Activated B cell treated with CpG ODN at 0.5 μM for 24 hours (primary cell): ENCODE measurements around the gene DCHS1. TPM values are rescaled to one million over a fixed set of nuclear protein-coding genes. Genes with fewer than 3 reads are reported as not detected.
"Not testable (repeated sequence)": the region's sequence is repeated elsewhere in the genome, so short reads cannot be mapped to it uniquely, and the experiment has no call there.

Source experiments
- ATAC-seq: fragments of 200-7000 bp; cut with Tn5 transposase; one replicate; pipeline ENCODE4 v1.10.0; 2021; ENCODE audit warnings: low read depth, mild to moderate bottlenecking, moderate library complexity
- CTCF ChIA-PET: fragments of 350-600 bp; sonication (Branson Sonifier 250); formaldehyde crosslinking; loops from one replicate; lab custom pipeline; 2021; ENCODE audit warnings: antibody characterized with exemption; lab: Charles Lee
- POLR2A ChIA-PET: fragments of 350-600 bp; sonication (Branson Sonifier 250); formaldehyde crosslinking; loops from one replicate; lab custom pipeline; 2021; ENCODE audit warnings: antibody characterized with exemption; lab: Charles Lee
- DNase-seq: peaks from one replicate; pipeline ENCODE4 v3.0.0; 2022
- H3K27ac Mint-ChIP-seq: one replicate; pipeline ENCODE4 v1.8.0; 2020; ENCODE audit warnings: mixed read lengths
- H3K27me3 Mint-ChIP-seq: one replicate; pipeline ENCODE4 v1.8.0; 2021; ENCODE audit warnings: mixed read lengths
- H3K36me3 Mint-ChIP-seq: one replicate; pipeline ENCODE4 v1.8.0; 2021; ENCODE audit warnings: low read depth, mixed read lengths
- H3K4me1 Mint-ChIP-seq: one replicate; pipeline ENCODE4 v1.8.0; 2021; ENCODE audit warnings: mixed read lengths
- H3K4me3 Mint-ChIP-seq: one replicate; pipeline ENCODE4 v1.8.0; 2020; ENCODE audit warnings: mild to moderate bottlenecking, mixed read lengths
- H3K9me3 Mint-ChIP-seq: one replicate; pipeline ENCODE4 v1.8.0; 2020; ENCODE audit warnings: mixed read lengths
- intact Hi-C: fragments of 100-400 bp; cut with micrococcal nuclease; formaldehyde crosslinking; loops from one replicate; pipeline ENCODE4 v1.15.1; 2024
- total RNA-seq: library from RNA; stranded (reverse); gene quantifications from 2 replicates; pipeline ENCODE4 v1.2.3, GENCODE V29; 2022
- TF ChIP-seq, protein P1 (sequence below): fragments of 200-600 bp; IDR thresholded peaks from one replicate; pipeline ENCODE4 v1.8.0; 2022; ENCODE audit warnings: antibody characterized with exemption, mild to moderate bottlenecking

The DCHS1 gene
- 0.17 and 0.22 TPM in 2 replicates for total RNA-seq

DNA sequence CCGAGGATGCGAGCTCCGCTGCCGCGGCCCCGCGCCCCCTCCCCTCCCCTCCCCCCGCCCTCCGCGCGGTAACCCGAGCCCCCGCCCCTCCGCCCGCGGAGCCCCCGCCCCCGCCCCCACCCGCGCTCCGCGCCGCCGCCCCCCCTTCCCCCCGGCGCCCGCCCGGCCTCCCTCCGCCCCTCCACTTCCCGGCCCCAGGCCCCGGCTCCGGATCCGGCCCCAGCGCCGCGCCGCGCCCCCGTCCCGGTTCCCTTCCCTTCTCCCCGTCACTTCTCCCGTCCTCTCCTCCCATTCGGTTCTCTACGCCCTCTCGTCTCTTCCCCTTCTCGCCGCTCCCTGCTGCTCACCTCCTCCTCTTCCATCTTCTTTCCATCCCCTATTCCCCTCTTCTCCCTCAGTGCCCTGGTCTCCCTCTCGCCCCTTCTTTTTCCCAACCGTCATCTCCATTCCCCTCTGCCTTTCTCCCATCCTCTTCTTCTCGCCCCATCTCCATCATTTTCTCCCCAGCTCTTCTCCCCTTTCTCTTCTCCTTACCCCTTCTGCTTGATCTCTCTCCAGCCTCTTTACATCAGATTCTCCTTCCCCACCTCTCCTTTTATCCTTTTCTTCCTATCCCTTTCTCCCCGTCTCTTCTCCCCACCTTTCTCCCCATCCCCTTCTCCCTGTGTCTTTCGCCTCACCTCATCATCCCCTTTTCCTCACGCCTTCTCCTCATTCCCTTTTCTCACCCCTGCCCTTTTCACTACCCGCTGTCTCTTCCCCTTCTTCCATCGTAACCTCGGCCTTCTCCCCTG is at the start of gene DCHS1:
DCHS1 (minus strand) TSS at position 20 of the 794 bp plus-strand sequence. CDS start 14,196 bp downstream, outside the sequence.
- DNase-seq: no peak
- ATAC-seq: peak; percentile 38
- peaks cover 3% of the 10 kb centered on the region for H3K4me1 Mint-ChIP-seq
- no peaks in the 10 kb centered on the region for H3K36me3 Mint-ChIP-seq
- ChIA-PET CTCF (no interaction called here), POLR2A (interaction anchor here (0.7 to 1.6 kb wide), 3 partner anchors 33 to 44 kb away, joined by 3 to 5 read pairs (median 3); partner anchors contain the start of genes TAF10 and TPP1)
- intact Hi-C loops: loop anchor here (1.0 kb wide), 1 partner anchor 27 kb away; the partner anchor contains the start of gene MRPL17
- TF ChIP-seq, protein P1, sequence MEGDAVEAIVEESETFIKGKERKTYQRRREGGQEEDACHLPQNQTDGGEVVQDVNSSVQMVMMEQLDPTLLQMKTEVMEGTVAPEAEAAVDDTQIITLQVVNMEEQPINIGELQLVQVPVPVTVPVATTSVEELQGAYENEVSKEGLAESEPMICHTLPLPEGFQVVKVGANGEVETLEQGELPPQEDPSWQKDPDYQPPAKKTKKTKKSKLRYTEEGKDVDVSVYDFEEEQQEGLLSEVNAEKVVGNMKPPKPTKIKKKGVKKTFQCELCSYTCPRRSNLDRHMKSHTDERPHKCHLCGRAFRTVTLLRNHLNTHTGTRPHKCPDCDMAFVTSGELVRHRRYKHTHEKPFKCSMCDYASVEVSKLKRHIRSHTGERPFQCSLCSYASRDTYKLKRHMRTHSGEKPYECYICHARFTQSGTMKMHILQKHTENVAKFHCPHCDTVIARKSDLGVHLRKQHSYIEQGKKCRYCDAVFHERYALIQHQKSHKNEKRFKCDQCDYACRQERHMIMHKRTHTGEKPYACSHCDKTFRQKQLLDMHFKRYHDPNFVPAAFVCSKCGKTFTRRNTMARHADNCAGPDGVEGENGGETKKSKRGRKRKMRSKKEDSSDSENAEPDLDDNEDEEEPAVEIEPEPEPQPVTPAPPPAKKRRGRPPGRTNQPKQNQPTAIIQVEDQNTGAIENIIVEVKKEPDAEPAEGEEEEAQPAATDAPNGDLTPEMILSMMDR: no peak
- no peaks in the 10 kb centered on the region for H3K9me3 Mint-ChIP-seq
- peak within 1 kb of the TSS; percentile 71 for H3K4me3 Mint-ChIP-seq
- H3K27me3 Mint-ChIP-seq: peaks cover 6% of the 10 kb centered on the region
- no peak within 1 kb of the TSS for H3K27ac Mint-ChIP-seq

- DNase-seq: no peak
- TF ChIP-seq, protein P1: no peak
- intact Hi-C loops: loop anchor here (1.0 kb wide), 1 partner anchor 54 kb away; no protein-coding TSS in a partner anchor
- Mint-ChIP-seq H3K27ac (no peak overlapping the region), H3K4me3 (no peak overlapping the region), H3K4me1 (peaks cover 12% of the 10 kb centered on the region), H3K27me3 (no peaks in the 10 kb centered on the region), H3K9me3 (no peaks in the 10 kb centered on the region), H3K36me3 (peaks cover 14% of the 10 kb centered on the region)
- ChIA-PET CTCF (interaction anchor here (1.1 to 2.1 kb wide), 5 partner anchors 9 to 323 kb away, joined by 3 to 13 read pairs (median 3); no protein-coding TSS in a partner anchor), POLR2A (no interaction called here)
- ATAC-seq: peak; percentile 52
Measured at GRCh38 chr11:6703247-6704063, 47.8 kb upstream of the DCHS1 start.

DNA sequence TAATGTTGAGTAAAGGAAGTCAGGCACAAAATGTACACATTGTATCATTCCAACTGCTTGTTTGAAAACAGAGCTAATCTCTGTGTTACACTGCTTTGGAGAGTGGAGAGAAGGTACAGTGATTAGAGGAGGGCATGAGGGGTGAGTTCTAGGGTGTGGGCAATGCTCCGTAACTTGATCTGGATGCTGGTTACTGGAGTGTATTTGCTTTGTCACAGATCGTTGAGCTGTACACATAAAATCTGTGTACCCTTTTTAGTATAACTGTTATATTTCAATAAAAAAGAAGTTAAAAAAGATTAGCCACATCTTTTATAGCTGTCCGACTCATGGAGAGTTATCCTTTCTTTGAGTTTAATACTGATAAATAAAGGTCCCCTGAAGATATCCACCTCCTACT is 46.3 kb upstream of the DCHS1 start:
- H3K27me3 Mint-ChIP-seq, H3K4me3 Mint-ChIP-seq, ATAC-seq, POLR2A ChIA-PET, DNase-seq, intact Hi-C loops, H3K27ac Mint-ChIP-seq, H3K9me3 Mint-ChIP-seq: not testable (repeated sequence)
- H3K36me3 Mint-ChIP-seq: peaks cover 17% of the 10 kb centered on the region
- CTCF ChIA-PET: interaction anchor here (2.1 kb wide), 1 partner anchor 56 kb away, joined by 13 read pairs; no protein-coding TSS in a partner anchor
- H3K4me1 Mint-ChIP-seq: peaks cover 12% of the 10 kb centered on the region

- ChIA-PET POLR2A (interaction anchor here (0.5 to 0.6 kb wide), 2 partner anchors 92 to 220 kb away, joined by 3 read pairs; no protein-coding TSS in a partner anchor), CTCF (interaction anchor here (1.4 to 1.6 kb wide), 2 partner anchors 10 to 12 kb away, joined by 3 to 8 read pairs; partner anchors contain the start of gene MRPL17)
- no peak overlapping the region for H3K4me3 Mint-ChIP-seq
- DNase-seq: no peak
- H3K9me3 Mint-ChIP-seq: no peaks in the 10 kb centered on the region
- no peak for ATAC-seq
- TF ChIP-seq, protein P1: no peak
- peaks cover 6% of the 10 kb centered on the region for H3K36me3 Mint-ChIP-seq
- intact Hi-C loops: no loop called here
- H3K4me1 Mint-ChIP-seq: no peaks in the 10 kb centered on the region
- H3K27ac Mint-ChIP-seq: no peak overlapping the region
- H3K27me3 Mint-ChIP-seq: no peaks in the 10 kb centered on the region
Measured at GRCh38 chr11:6695377-6695776, 39.8 kb upstream of the DCHS1 start.

DNA sequence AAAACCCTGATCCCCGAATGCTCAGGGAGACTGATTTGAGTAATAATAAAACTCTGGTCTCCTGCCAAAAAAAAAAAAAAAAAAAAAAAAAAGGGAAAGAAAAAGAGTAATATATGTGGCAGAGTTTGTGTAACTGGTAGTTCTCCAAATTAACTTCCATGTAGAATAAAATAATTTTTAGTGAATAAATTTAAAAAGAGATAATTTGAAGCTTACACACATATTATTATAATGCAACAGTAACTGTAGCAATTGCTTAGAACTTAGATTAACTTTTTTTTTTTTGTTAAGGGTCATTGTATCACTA is 38.6 kb upstream of the DCHS1 start:
- TF ChIP-seq, protein P1: no peak
- DNase-seq: no peak
- H3K36me3 Mint-ChIP-seq: peaks cover 3% of the 10 kb centered on the region
- no peaks in the 10 kb centered on the region for H3K4me1 Mint-ChIP-seq
- H3K4me3 Mint-ChIP-seq: no peak overlapping the region
- no peaks in the 10 kb centered on the region for H3K27me3 Mint-ChIP-seq
- no peak for ATAC-seq
- no peak overlapping the region for H3K27ac Mint-ChIP-seq
- POLR2A ChIA-PET: no interaction called here
- CTCF ChIA-PET: interaction anchor here (1.0 to 1.1 kb wide), 2 partner anchors 10 to 12 kb away, joined by 4 to 6 read pairs; no protein-coding TSS in a partner anchor
- H3K9me3 Mint-ChIP-seq: no peaks in the 10 kb centered on the region
- intact Hi-C loops: no loop called here
